K562 (cell line): ENCODE data around the gene COX10.

ENCODE experiments used
- CUX1 ChIP-seq: fragments of 200-800 bp; sonication (Bioruptor generic); IDR thresholded peaks from 2 replicates; pipeline ENCODE4 v1.6.1; 2016; ENCODE audit warnings: missing genetic modification characterization, missing compliant biosample characterization
- FOXJ2 ChIP-seq: fragments of 200-800 bp; sonication (Bioruptor generic); IDR thresholded peaks from 2 replicates; pipeline ENCODE4 v1.6.1; 2016; ENCODE audit warnings: missing genetic modification characterization, missing compliant biosample characterization
- GABPB1 ChIP-seq: sonication (generic); formaldehyde crosslinking; IDR thresholded peaks from 2 replicates; pipeline ENCODE4 v1.8.0; 2022; ENCODE audit warnings: mild to moderate bottlenecking, missing genetic modification reagents
- ZKSCAN1 ChIP-seq: fragments of 150-350 bp; IDR thresholded peaks from 2 replicates; pipeline ENCODE4 v1.6.1; 2016; ENCODE audit warnings: low read depth, low read length
- ZNF232 ChIP-seq: sonication (generic); formaldehyde crosslinking; IDR thresholded peaks from 2 replicates; pipeline ENCODE4 v1.8.0; 2022; ENCODE audit warnings: mild to moderate bottlenecking, missing genetic modification reagents
- ZNF589 ChIP-seq: fragments of 200-800 bp; sonication (Bioruptor generic); IDR thresholded peaks from 2 replicates; pipeline ENCODE4 v1.6.1; 2016; ENCODE audit warnings: low read depth, missing genetic modification characterization, missing compliant biosample characterization

DNA sequence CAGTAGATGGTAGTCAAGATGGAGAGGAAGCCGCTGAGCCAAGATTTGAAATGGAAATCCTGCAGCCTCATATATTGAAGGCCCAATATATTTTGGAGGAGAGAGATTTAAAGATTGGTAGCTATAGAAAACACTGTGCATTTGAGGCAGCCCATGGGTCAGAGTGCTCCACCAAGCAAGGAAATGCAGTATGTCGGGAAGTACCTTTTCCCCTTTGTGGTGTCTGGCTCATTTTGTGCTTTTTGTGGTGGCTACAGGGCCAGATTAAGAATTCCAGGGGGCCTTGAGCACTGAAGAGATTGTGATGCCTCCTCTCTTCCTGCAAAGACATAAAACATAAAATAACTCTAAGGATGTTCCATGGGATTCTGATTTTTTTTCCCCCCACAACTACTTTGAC, 127.8 kb downstream of the COX10 start:
- TF ChIP-seq ZNF589 (CRISPR knock-in tag) (no peak), ZNF232 (CRISPR knock-in tag) (no peak), CUX1 (CRISPR knock-in tag) (no peak), FOXJ2 (tag) (no peak), ZKSCAN1 (no peak), GABPB1 (no peak)
